Spinal cord (tissue), 10 donors: Measurements from ENCODE around the gene RIBC1. TPM values are rescaled to one million over a fixed set of nuclear protein-coding genes. Genes with fewer than 3 reads are reported as not detected.

ENCODE experiments used
- DNase-seq, 6 donors: peaks; one replicate each; pipeline versions ENCODE4 v3.0.0 to v3.0.0-alpha.2; 2013 to 2015; ENCODE audit warnings: low spot score in 6 of 6, low read depth in 4 of 6
- H3K27ac ChIP-seq: one replicate; pipeline ENCODE4 v1.5.1; 2013; ENCODE audit warnings: low read depth, low read length, control low read depth
- H3K27me3 ChIP-seq: one replicate; pipeline ENCODE4 v1.6.1; 2013; ENCODE audit warnings: low read length; ENCODE audit not compliant: control insufficient read depth, insufficient read depth
- H3K36me3 ChIP-seq: one replicate; pipeline ENCODE4 v1.6.1; 2013; ENCODE audit warnings: low read length; ENCODE audit not compliant: control insufficient read depth, insufficient read depth
- H3K4me1 ChIP-seq: one replicate; pipeline ENCODE4 v1.6.1; 2013; ENCODE audit warnings: low read length; ENCODE audit not compliant: control insufficient read depth, insufficient read depth
- H3K4me3 ChIP-seq: one replicate; pipeline ENCODE4 v1.5.1; 2013; ENCODE audit warnings: low read depth, low read length, control low read depth
- H3K9me3 ChIP-seq: one replicate; pipeline ENCODE4 v1.6.1; 2013; ENCODE audit warnings: low read length; ENCODE audit not compliant: control insufficient read depth, insufficient read depth
- WGBS: methylation state at CpG from one replicate; pipeline ENCODE4 v1.1.5; 2013; ENCODE audit warnings: missing lambda C conversion rate; ENCODE audit not compliant: insufficient coverage; 5-methylcytosine and 5-hydroxymethylcytosine counted together
- polyA plus RNA-seq, 2 donors: library from polyadenylated mRNA; unstranded; fragments of 120-200 nt; gene quantifications; one replicate each; pipeline ENCODE4 v1.2.1, GENCODE V29; 2013; ENCODE audit not compliant: insufficient read length in 2 of 2
- total RNA-seq, 2 donors: library from RNA; depleted of rRNA in 1 of 2; stranded (reverse); fragments of 120-200 nt in 1 of 2; fragments of >200 nt in 1 of 2; gene quantifications; one replicate each; pipeline versions ENCODE4 v1.2.3 to v1.2.4, GENCODE V29; 2013 to 2014
- donor health status: healthy.

The RIBC1 gene
- total and polyA plus RNA-seq, 4 donors: 1.8 to 11.0 (median 6.4) TPM

DNA sequence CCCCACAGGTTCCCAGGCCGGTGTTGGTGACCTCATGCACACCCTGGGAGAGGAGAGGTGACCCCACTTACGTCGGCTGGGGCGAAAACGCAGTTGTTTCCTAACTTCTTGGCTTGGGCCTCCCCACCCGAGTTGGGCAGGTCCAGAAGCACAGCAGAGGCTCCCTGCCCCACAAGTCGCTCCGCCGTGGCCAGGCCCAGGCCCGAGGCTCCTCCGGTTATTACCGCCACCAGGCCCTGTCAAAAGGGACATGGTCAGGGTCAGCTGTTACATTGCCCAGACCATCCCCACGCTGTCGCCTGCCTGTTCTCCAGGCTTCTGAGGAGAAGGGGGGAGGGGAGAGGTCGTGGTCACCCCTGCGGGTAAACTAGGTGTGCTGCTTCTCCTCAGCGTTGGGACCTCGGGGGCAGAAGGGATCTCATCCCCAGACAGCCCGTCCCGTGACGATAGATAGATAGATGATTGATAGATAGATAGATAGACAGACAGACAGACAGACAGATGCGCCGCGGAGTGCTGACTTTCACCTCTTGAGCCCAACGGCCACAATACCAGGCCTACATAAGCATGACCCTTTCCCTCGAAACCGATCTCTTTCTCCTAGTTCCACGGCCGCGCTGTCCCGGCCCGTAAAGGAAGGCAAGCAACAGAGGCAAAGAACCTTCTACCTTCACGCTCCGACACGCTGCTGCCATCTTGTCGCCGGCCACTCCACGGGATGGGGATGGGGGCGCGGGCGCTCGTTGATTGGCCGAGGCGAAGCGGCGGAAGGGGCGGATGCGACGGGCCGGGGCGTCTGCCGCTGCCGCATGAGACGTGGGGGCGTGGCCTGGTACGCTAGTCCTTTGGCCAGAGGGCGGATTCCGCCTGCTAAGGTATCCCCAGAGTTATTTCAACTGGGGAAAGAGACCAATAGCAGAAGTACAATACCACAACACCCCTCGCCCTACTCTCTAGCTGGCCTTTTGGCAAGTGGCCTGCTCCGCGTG is 11.3 kb downstream of the RIBC1 start, which contains the start of gene HSD17B10:
Gene HSD17B10 (minus strand): TSS at position 720 of the 989 bp plus-strand sequence. CDS start 25 bp downstream, at position 695.
- Histone ChIP-seq H3K27me3 (peaks cover 44% of the 10 kb centered on the region), H3K4me3 (peak within 1 kb of the TSS; percentile 61), H3K4me1 (peaks cover 5% of the 10 kb centered on the region), H3K36me3 (peaks cover 25% of the 10 kb centered on the region), H3K9me3 (no peaks in the 10 kb centered on the region), H3K27ac (peak within 1 kb of the TSS; percentile 67)
- WGBS: 24% methylated on average over 51 of the region's 61 CpGs
- peak in 5 of 6 donors; percentile 47 to 94 (median 71) for DNase-seq

- 0% methylated on average over 2 of the region's 4 CpGs for WGBS
- Histone ChIP-seq H3K27ac (no peak overlapping the region), H3K36me3 (peaks cover 14% of the 10 kb centered on the region), H3K27me3 (peaks cover 51% of the 10 kb centered on the region), H3K9me3 (no peaks in the 10 kb centered on the region), H3K4me1 (peaks cover 12% of the 10 kb centered on the region), H3K4me3 (no peak overlapping the region)
- DNase-seq: peak in 4 of 6 donors; percentile 31 to 83 (median 58)
These were observed 13.3 kb downstream of the RIBC1 start for GRCh38 chrX:53435997-53436396.

- Histone ChIP-seq H3K27ac (no peak overlapping the region), H3K27me3 (peaks cover 59% of the 10 kb centered on the region), H3K4me3 (no peak overlapping the region), H3K4me1 (peaks cover 21% of the 10 kb centered on the region), H3K9me3 (no peaks in the 10 kb centered on the region), H3K36me3 (peaks cover 5% of the 10 kb centered on the region)
- no peak for DNase-seq
- WGBS: 67% methylated on average over 1 of the region's 2 CpGs
These were observed 14.5 kb downstream of the RIBC1 start for GRCh38 chrX:53437206-53437605.

GRCh38 chrX:53438174-53438831 is 15.6 kb downstream of the RIBC1 start:
- Histone ChIP-seq H3K27ac (no peak overlapping the region), H3K27me3 (peaks cover 61% of the 10 kb centered on the region), H3K4me3 (no peak overlapping the region), H3K4me1 (peaks cover 23% of the 10 kb centered on the region), H3K36me3 (no peaks in the 10 kb centered on the region), H3K9me3 (no peaks in the 10 kb centered on the region)
- WGBS: 54% methylated on average over 5 of the region's 5 CpGs
- no peak for DNase-seq

DNA sequence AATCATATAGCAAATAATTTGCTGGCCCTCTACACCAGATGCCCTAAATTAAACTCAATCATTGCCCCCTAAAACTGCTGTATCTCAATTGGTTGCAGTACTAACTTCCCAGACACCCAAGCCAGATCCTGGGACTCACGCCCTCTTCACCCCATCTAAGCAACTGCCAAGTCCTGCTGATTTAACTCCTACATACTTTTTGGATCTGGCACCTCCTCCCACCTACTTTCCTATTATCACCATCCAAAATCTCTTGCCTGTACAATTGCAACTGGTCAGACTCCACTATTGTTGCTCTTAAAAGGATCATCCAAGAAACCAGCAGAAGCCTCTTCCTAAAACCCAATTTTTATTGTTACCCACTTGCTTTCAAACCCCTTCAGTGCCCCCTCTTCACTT is 16.2 kb downstream of the RIBC1 start:
- Histone ChIP-seq H3K4me3 (no peak overlapping the region), H3K9me3 (no peaks in the 10 kb centered on the region), H3K36me3 (no peaks in the 10 kb centered on the region), H3K27ac (no peak overlapping the region), H3K27me3 (peaks cover 65% of the 10 kb centered on the region), H3K4me1 (peaks cover 18% of the 10 kb centered on the region)
- DNase-seq: no peak
- WGBS: 86% methylated on average over 1 of the region's 1 CpG

- H3K9me3 ChIP-seq: no peaks in the 10 kb centered on the region
- H3K4me3 ChIP-seq: no peak overlapping the region
- no CpG with 5 or more reads among the region's 5 CpGs for WGBS
- peaks cover 18% of the 10 kb centered on the region for H3K4me1 ChIP-seq
- H3K27ac ChIP-seq: no peak overlapping the region
- no peaks in the 10 kb centered on the region for H3K36me3 ChIP-seq
- DNase-seq: peak in 2 of 6 donors; percentile 35 to 49
- peaks cover 57% of the 10 kb centered on the region for H3K27me3 ChIP-seq
These were observed 17.4 kb downstream of the RIBC1 start for GRCh38 chrX:53440101-53440500.

GRCh38 chrX:53440621-53441517 is 18.2 kb downstream of the RIBC1 start:
- Histone ChIP-seq H3K27me3 (peaks cover 51% of the 10 kb centered on the region), H3K4me3 (peak overlapping the region; percentile 33), H3K4me1 (peaks cover 18% of the 10 kb centered on the region), H3K9me3 (no peaks in the 10 kb centered on the region), H3K36me3 (no peaks in the 10 kb centered on the region), H3K27ac (no peak overlapping the region)
- WGBS: 28% methylated on average over 36 of the region's 39 CpGs
- peak in 2 of 6 donors; percentile 13 to 50 for DNase-seq

DNA sequence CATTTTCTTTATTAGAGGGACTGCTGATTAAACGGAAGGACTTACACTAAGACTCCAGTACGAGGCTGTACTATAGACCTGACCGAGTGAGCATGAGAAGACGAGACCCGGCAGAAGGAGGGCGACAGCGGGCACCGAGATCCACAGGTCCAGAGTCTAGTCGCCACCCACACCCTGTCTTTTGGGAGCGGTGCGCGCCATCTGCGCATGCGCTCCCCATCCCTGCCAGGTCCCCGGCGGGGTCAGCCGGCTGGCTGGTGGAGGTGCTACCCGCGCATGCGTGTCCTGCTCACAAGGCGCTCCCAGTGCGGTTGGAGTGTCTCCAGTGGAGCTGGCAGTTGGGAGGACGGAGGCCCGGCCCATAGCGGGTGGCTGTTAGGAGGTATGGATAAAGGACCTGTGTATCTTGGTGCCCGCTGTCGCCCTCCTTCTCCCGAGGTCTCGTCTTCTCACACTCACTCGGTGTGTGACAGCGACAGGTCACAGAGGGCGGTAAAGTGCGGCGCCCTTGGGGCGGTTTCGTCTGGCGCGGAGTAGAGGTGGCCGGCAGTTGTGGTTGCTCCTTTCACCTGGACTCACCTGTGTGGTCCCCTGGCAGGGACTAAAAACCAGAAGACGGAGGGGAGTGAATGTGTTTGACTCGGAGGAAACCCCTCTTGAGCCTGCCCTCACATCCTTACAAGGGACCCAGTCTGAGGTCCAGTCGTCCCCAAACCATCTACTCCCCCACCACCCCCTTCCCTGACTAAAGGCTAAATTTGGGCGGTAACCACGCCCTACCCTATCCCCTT is 19.1 kb downstream of the RIBC1 start:
- H3K27me3 ChIP-seq: peaks cover 59% of the 10 kb centered on the region
- H3K4me3 ChIP-seq: peak overlapping the region; percentile 33
- peaks cover 18% of the 10 kb centered on the region for H3K4me1 ChIP-seq
- peak in 4 of 6 donors; percentile 51 to 93 (median 68) for DNase-seq
- no peaks in the 10 kb centered on the region for H3K9me3 ChIP-seq
- WGBS: 14% methylated on average over 40 of the region's 44 CpGs
- H3K36me3 ChIP-seq: no peaks in the 10 kb centered on the region
- H3K27ac ChIP-seq: no peak overlapping the region
